Fibroblast of villous mesenchyme (primary cell): ENCODE measurements around the gene LRRC46. TPM values are rescaled to one million over a fixed set of nuclear protein-coding genes. Genes with fewer than 3 reads are reported as not detected.

Experiments
- DNase-seq: peaks from one replicate; pipeline ENCODE4 v3.0.0-alpha.2; 2010; ENCODE audit warnings: low read depth
- H3K4me3 ChIP-seq: 2 replicates; pipeline ENCODE4 v1.5.1; 2011; ENCODE audit warnings: low read depth, mild to moderate bottlenecking, low read length
- CTCF ChIP-seq: IDR thresholded peaks from 2 replicates; pipeline ENCODE4 v1.5.1; 2012; ENCODE audit warnings: low read depth, mild to moderate bottlenecking, low read length; ENCODE audit not compliant: insufficient read depth
- total RNA-seq: library from RNA; depleted of rRNA; stranded (reverse); fragments of >200 nt; gene quantifications from 2 replicates; pipeline ENCODE4 v1.2.3, GENCODE V29; 2012

LRRC46 gene
- total RNA-seq, 1 donor = under 0.01 TPM

- no peak for TF ChIP-seq CTCF
- DNase-seq = no peak
- H3K4me3 ChIP-seq = no peak overlapping the region
Measured at GRCh38 chr17:47808830-47809480, 22.5 kb upstream of the LRRC46 start.

GRCh38 chr17:47810200-47810821 is 21.2 kb upstream of the LRRC46 start:
- DNase-seq = peak; percentile 90

GRCh38 chr17:47810901-47811635 is 20.4 kb upstream of the LRRC46 start:
- DNase-seq = no peak
- TF ChIP-seq CTCF = no peak
- no peak overlapping the region for H3K4me3 ChIP-seq

More at GRCh38 chr17:47810200-47810821, 21.2 kb upstream of the LRRC46 start:
- H3K4me3 ChIP-seq = no peak overlapping the region
- no peak for TF ChIP-seq CTCF

GRCh38 chr17:47811709-47812108 is 19.8 kb upstream of the LRRC46 start:
- DNase-seq = no peak
- TF ChIP-seq CTCF = no peak
- H3K4me3 ChIP-seq = no peak overlapping the region

GRCh38 chr17:47812146-47812920 is 19.1 kb upstream of the LRRC46 start:
- no peak overlapping the region for H3K4me3 ChIP-seq
- no peak for TF ChIP-seq CTCF
- no peak for DNase-seq

- DNase-seq = no peak
- no peak for TF ChIP-seq CTCF
- no peak overlapping the region for H3K4me3 ChIP-seq
Measured at GRCh38 chr17:47813077-47813476, 18.4 kb upstream of the LRRC46 start.
